ENCODE data around the gene TTF2. TPM values are rescaled to one million over a fixed set of nuclear protein-coding genes. Genes with fewer than 3 reads are reported as not detected.
"Not testable (repeated sequence)": the region's sequence is repeated elsewhere in the genome, so short reads cannot be mapped to it uniquely, and the experiment has no call there.

Gene TTF2
- total and polyA plus RNA-seq, 2 donors, result 5.1 to 12.2 TPM

- no peak for DNase-seq (ENCODE audit: extremely low spot score)
- H3K27ac ChIP-seq (ENCODE audit: low read depth), result no peak overlapping the region
- H3K36me3 ChIP-seq (ENCODE audit: insufficient read depth), result peaks cover 2% of the 10 kb centered on the region
- no peaks in the 10 kb centered on the region for H3K4me1 ChIP-seq (ENCODE audit: insufficient read depth)
- 89% methylated on average over 2 of the region's 2 CpGs for WGBS
- no peak overlapping the region for H3K4me3 ChIP-seq (ENCODE audit: low read depth, low read length)
Measured at GRCh38 chr1:117089996-117090395, 29.9 kb downstream of the TTF2 start.

GRCh38 chr1:117092594-117092993 is 32.5 kb downstream of the TTF2 start:
- peaks cover 3% of the 10 kb centered on the region for H3K4me1 ChIP-seq (ENCODE audit: insufficient read depth)

GRCh38 chr1:117093091-117093534 is 33.0 kb downstream of the TTF2 start:
- no peak overlapping the region for H3K4me3 ChIP-seq (ENCODE audit: low read depth, low read length)
- peaks cover 3% of the 10 kb centered on the region for H3K4me1 ChIP-seq (ENCODE audit: insufficient read depth)
- WGBS, result 24% methylated on average over 7 of the region's 7 CpGs
- DNase-seq (ENCODE audit: extremely low spot score), result peak; percentile 26
- peaks cover 2% of the 10 kb centered on the region for H3K36me3 ChIP-seq (ENCODE audit: insufficient read depth)
- H3K27ac ChIP-seq (ENCODE audit: low read depth), result no peak overlapping the region

More at GRCh38 chr1:117092594-117092993, 32.5 kb downstream of the TTF2 start:
- Histone ChIP-seq H3K36me3 (ENCODE audit: insufficient read depth) (peaks cover 2% of the 10 kb centered on the region), H3K4me3 (ENCODE audit: low read depth, low read length) (no peak overlapping the region), H3K27ac (ENCODE audit: low read depth) (peak overlapping the region; percentile 69)
- 69% methylated on average over 5 of the region's 5 CpGs for WGBS
- DNase-seq (ENCODE audit: extremely low spot score), result no peak

GRCh38 chr1:117093870-117094621 is 33.9 kb downstream of the TTF2 start:
- peak overlapping the region; percentile 28 for H3K27ac ChIP-seq (ENCODE audit: low read depth)
- peaks cover 3% of the 10 kb centered on the region for H3K4me1 ChIP-seq (ENCODE audit: insufficient read depth)
- DNase-seq (ENCODE audit: extremely low spot score), result no peak
- H3K4me3 ChIP-seq (ENCODE audit: low read depth, low read length), result no peak overlapping the region
- 83% methylated on average over 6 of the region's 6 CpGs for WGBS
- peaks cover 2% of the 10 kb centered on the region for H3K36me3 ChIP-seq (ENCODE audit: insufficient read depth)

- no peak overlapping the region for H3K4me3 ChIP-seq (ENCODE audit: low read depth, low read length)
- H3K36me3 ChIP-seq (ENCODE audit: insufficient read depth), result peaks cover 2% of the 10 kb centered on the region
- WGBS, result 85% methylated on average over 7 of the region's 7 CpGs
- peaks cover 3% of the 10 kb centered on the region for H3K4me1 ChIP-seq (ENCODE audit: insufficient read depth)
- DNase-seq (ENCODE audit: extremely low spot score), result no peak
- H3K27ac ChIP-seq (ENCODE audit: low read depth), result no peak overlapping the region
Measured at GRCh38 chr1:117094841-117095604, 34.9 kb downstream of the TTF2 start.

- Histone ChIP-seq H3K4me3 (ENCODE audit: low read depth, low read length) (no peak overlapping the region), H3K36me3 (ENCODE audit: insufficient read depth) (no peaks in the 10 kb centered on the region), H3K27ac (ENCODE audit: low read depth) (no peak overlapping the region), H3K4me1 (ENCODE audit: insufficient read depth) (peaks cover 3% of the 10 kb centered on the region)
- no peak for DNase-seq (ENCODE audit: extremely low spot score)
- 91% methylated on average over 3 of the region's 3 CpGs for WGBS
Measured at GRCh38 chr1:117096951-117097408, 36.9 kb downstream of the TTF2 start.

- Histone ChIP-seq H3K27ac (ENCODE audit: low read depth) (no peak overlapping the region), H3K36me3 (ENCODE audit: insufficient read depth) (no peaks in the 10 kb centered on the region), H3K4me3 (ENCODE audit: low read depth, low read length) (no peak overlapping the region), H3K4me1 (ENCODE audit: insufficient read depth) (peaks cover 3% of the 10 kb centered on the region)
- no peak for DNase-seq (ENCODE audit: extremely low spot score)
- 73% methylated on average over 4 of the region's 4 CpGs for WGBS
Measured at GRCh38 chr1:117097443-117097842, 37.3 kb downstream of the TTF2 start.

- 91% methylated on average over 4 of the region's 4 CpGs for WGBS
- Histone ChIP-seq H3K4me1 (ENCODE audit: insufficient read depth) (peaks cover 3% of the 10 kb centered on the region), H3K36me3 (ENCODE audit: insufficient read depth) (no peaks in the 10 kb centered on the region), H3K4me3 (ENCODE audit: low read depth, low read length) (no peak overlapping the region), H3K27ac (ENCODE audit: low read depth) (no peak overlapping the region)
- DNase-seq (ENCODE audit: extremely low spot score), result no peak
Measured at GRCh38 chr1:117098287-117098890, 38.3 kb downstream of the TTF2 start.

- H3K36me3 ChIP-seq (ENCODE audit: insufficient read depth), result no peaks in the 10 kb centered on the region
- H3K4me3 ChIP-seq (ENCODE audit: low read depth, low read length), result no peak overlapping the region
- no peak overlapping the region for H3K27ac ChIP-seq (ENCODE audit: low read depth)
- 100% methylated on average over 1 of the region's 1 CpG for WGBS
- H3K4me1 ChIP-seq (ENCODE audit: insufficient read depth), result peaks cover 3% of the 10 kb centered on the region
- no peak for DNase-seq (ENCODE audit: extremely low spot score)
Measured at GRCh38 chr1:117101334-117101733, 41.2 kb downstream of the TTF2 start.

GRCh38 chr1:117101858-117102257 is 41.7 kb downstream of the TTF2 start:
- DNase-seq (ENCODE audit: extremely low spot score); H3K4me1 ChIP-seq (ENCODE audit: insufficient read depth); H3K4me3 ChIP-seq (ENCODE audit: low read depth, low read length); H3K27ac ChIP-seq (ENCODE audit: low read depth); H3K36me3 ChIP-seq (ENCODE audit: insufficient read depth): not testable (repeated sequence)
- WGBS, result 94% methylated on average over 3 of the region's 3 CpGs

- Histone ChIP-seq H3K36me3 (ENCODE audit: insufficient read depth) (no peaks in the 10 kb centered on the region), H3K4me3 (ENCODE audit: low read depth, low read length) (no peak overlapping the region), H3K4me1 (ENCODE audit: insufficient read depth) (no peaks in the 10 kb centered on the region), H3K27ac (ENCODE audit: low read depth) (no peak overlapping the region)
- no peak for DNase-seq (ENCODE audit: extremely low spot score)
- 53% methylated on average over 3 of the region's 3 CpGs for WGBS
Measured at GRCh38 chr1:117104986-117105385, 44.9 kb downstream of the TTF2 start.

- DNase-seq (ENCODE audit: extremely low spot score), result no peak
- Histone ChIP-seq H3K4me3 (ENCODE audit: low read depth, low read length) (no peak overlapping the region), H3K27ac (ENCODE audit: low read depth) (no peak overlapping the region), H3K4me1 (ENCODE audit: insufficient read depth) (no peaks in the 10 kb centered on the region), H3K36me3 (ENCODE audit: insufficient read depth) (no peaks in the 10 kb centered on the region)
Measured at GRCh38 chr1:117105722-117106121, 45.6 kb downstream of the TTF2 start.

GRCh38 chr1:117106478-117106877 is 46.4 kb downstream of the TTF2 start:
- DNase-seq (ENCODE audit: extremely low spot score), result no peak
- Histone ChIP-seq H3K4me3 (ENCODE audit: low read depth, low read length) (no peak overlapping the region), H3K4me1 (ENCODE audit: insufficient read depth) (no peaks in the 10 kb centered on the region), H3K27ac (ENCODE audit: low read depth) (no peak overlapping the region), H3K36me3 (ENCODE audit: insufficient read depth) (no peaks in the 10 kb centered on the region)
- WGBS, result 88% methylated on average over 2 of the region's 2 CpGs

GRCh38 chr1:117107364-117107763 is 47.2 kb downstream of the TTF2 start:
- Histone ChIP-seq H3K36me3 (ENCODE audit: insufficient read depth) (peaks cover under 1% of the 10 kb centered on the region), H3K4me1 (ENCODE audit: insufficient read depth) (no peaks in the 10 kb centered on the region), H3K27ac (ENCODE audit: low read depth) (no peak overlapping the region), H3K4me3 (ENCODE audit: low read depth, low read length) (no peak overlapping the region)
- 82% methylated on average over 2 of the region's 2 CpGs for WGBS
- DNase-seq (ENCODE audit: extremely low spot score), result no peak
